Heart left ventricle (tissue), 16 donors: ENCODE data around the gene TTLL9. TPM values are rescaled to one million over a fixed set of nuclear protein-coding genes. Genes with fewer than 3 reads are reported as not detected.
A peak's percentile ranks its signal among the peaks of the same experiment; 100 is the strongest.

Experiments used
- ATAC-seq, 4 donors: fragments of 200-7000 bp; cut with Tn5 transposase; one replicate each; pipeline ENCODE4 v1.9.1; 2020 to 2022; ENCODE audit warnings: moderate library complexity in 4 of 4, mild to moderate bottlenecking in 3 of 4, moderate number of reproducible peaks in 1 of 4
- DNase-seq, 5 donors: peaks; one replicate each; pipeline ENCODE4 v3.0.0-alpha.2; 2020
- H3K27ac ChIP-seq, 12 donors: fragments of 200-600 bp; sonication (generic) in 4 of 12; one replicate each; pipeline versions ENCODE4 v1.5.0 to v1.8.0; 2016 to 2022; ENCODE audit warnings: mild to moderate bottlenecking in 2 of 12
- H3K27me3 ChIP-seq, 9 donors: fragments of 200-600 bp; sonication (generic) in 2 of 9; one replicate each; pipeline versions ENCODE4 v1.5.1 to v1.8.0; 2016 to 2022; ENCODE audit warnings: mild to moderate bottlenecking in 3 of 9
- H3K36me3 ChIP-seq, 9 donors: fragments of 200-600 bp; sonication (generic) in 2 of 9; one replicate each; pipeline versions ENCODE4 v1.5.0 to v1.8.0; 2018 to 2022; ENCODE audit warnings: mild to moderate bottlenecking in 2 of 9
- H3K4me1 ChIP-seq, 12 donors: fragments of 200-600 bp; sonication (generic) in 4 of 12; one replicate each; pipeline versions ENCODE4 v1.5.0 to v1.8.0; 2016 to 2022; ENCODE audit warnings: mild to moderate bottlenecking in 3 of 12
- H3K4me3 ChIP-seq, 12 donors: fragments of 200-600 bp; sonication (generic) in 4 of 12; one replicate each; pipeline versions ENCODE4 v1.5.0 to v1.8.0; 2017 to 2022; ENCODE audit warnings: mild to moderate bottlenecking in 9 of 12, moderate library complexity in 4 of 12
- H3K9me3 ChIP-seq, 12 donors: fragments of 200-600 bp; sonication (generic) in 4 of 12; one replicate each; pipeline versions ENCODE4 v1.5.0 to v1.8.0; 2016 to 2022; ENCODE audit warnings: mild to moderate bottlenecking in 1 of 12
- CTCF ChIP-seq, 12 donors: fragments of 200-600 bp; sonication (generic) in 4 of 12; IDR thresholded peaks; one replicate each; pipeline versions ENCODE4 v1.5.0 to v1.8.0; 2018 to 2022; ENCODE audit warnings: antibody characterized with exemption in 12 of 12, mild to moderate bottlenecking in 5 of 12
- POLR2A ChIP-seq, 2 donors: fragments of 450-650 bp; IDR thresholded peaks; one replicate each; pipeline ENCODE4 v1.6.1; 2017; ENCODE audit warnings: antibody characterized with exemption in 2 of 2, mild to moderate bottlenecking in 2 of 2, moderate library complexity in 2 of 2
- WGBS, 4 donors: extraction: QIAGEN DNeasy Blood & Tissue Kit in 2 of 4; methylation state at CpG; one replicate each; pipeline versions ENCODE4 v1.1.5 to v1.1.7; 2013 to 2018; 5-methylcytosine and 5-hydroxymethylcytosine counted together
- intact Hi-C, 10 donors: fragments of 100-400 bp; cut with DNase I; formaldehyde crosslinking; loops; one replicate each; pipeline versions ENCODE4 v1.11.1 to v1.14.2; 2022
- polyA plus RNA-seq, 2 donors: library from polyadenylated mRNA; stranded (reverse); fragments of 200-250 nt; gene quantifications; one replicate each; pipeline ENCODE4 v1.2.3, GENCODE V29; 2013
- total RNA-seq, 9 donors: library from RNA; depleted of rRNA in 2 of 9; stranded (reverse); fragments of >200 nt in 2 of 9; fragmentation: NEBNext Ultra II Directional in 3 of 9; extraction: Animal tissue kit (Norgen Biotek cat#: 25700) in 3 of 9; gene quantifications; one replicate each; pipeline versions ENCODE4 v1.1.0 to v1.2.4, GENCODE V29; 2016 to 2023
- donor health status: ischemic (EF 13 %, LVEDD 7.1; RV severe dilation, severe dysfunction).
- donor health status: healthy with polysubstance abuse.
- donor health status: DM: no; HTN: yes; CAD: no.
- donor health status: DM: no; HTN: no; CAD: no.
- donor health status: ischemic (EF 25% LVEDD 6.9; RV normal size, moderate dysfunction).
- donor health status: ischemic (EF 25% LVEDD 5.7; RV mildly dilated, moderate dysfunction).
- donor health status: healthy.
- donor health status: DM: yes; HTN: yes; CAD: no.
- donor health status: ischemic (EF 35%, LVEDD 5.7; RV mildly dilated, moderate dysfunction).
- donor health status: nonischemic (EF 11% LVEDD 7.7; RV severe dilation, severe dysfunction).
- donor health status: DM: yes; HTN: yes; CAD: no.
- donor health status: PGD.
- donor health status: ischemic (EF 29% LVEDD 5.4; RV normal size, mild dysfunction).
- donor health status: nonischemic (EF 23%, LVEDD 6.1; RV moderate dilation, normal function).

The TTLL9 gene
- total and polyA plus RNA-seq, 11 donors, result not detected

DNA sequence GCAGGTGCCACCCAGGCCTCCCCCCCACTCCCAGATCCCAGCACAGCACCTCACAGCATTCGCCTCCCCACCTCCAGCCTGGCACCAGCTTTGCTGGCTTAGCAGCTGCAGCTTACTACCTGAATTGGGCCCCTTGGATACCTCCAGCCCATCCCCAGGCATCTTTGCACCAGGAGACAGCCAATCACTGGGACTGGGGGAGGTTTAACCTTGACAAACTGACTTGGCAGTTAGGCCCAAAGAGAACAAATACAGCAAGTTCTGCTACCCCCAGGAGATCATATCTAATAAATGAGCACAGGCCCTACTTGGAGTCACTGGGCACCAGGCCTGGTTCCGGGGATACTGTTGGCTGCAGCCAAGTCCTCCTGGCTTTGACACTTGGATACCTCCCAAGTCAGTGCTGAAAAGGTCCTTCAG is 72.6 kb downstream of the TTLL9 start:
- peak in 4 of 5 donors; percentile 42 to 67 (median 55) for DNase-seq

DNA sequence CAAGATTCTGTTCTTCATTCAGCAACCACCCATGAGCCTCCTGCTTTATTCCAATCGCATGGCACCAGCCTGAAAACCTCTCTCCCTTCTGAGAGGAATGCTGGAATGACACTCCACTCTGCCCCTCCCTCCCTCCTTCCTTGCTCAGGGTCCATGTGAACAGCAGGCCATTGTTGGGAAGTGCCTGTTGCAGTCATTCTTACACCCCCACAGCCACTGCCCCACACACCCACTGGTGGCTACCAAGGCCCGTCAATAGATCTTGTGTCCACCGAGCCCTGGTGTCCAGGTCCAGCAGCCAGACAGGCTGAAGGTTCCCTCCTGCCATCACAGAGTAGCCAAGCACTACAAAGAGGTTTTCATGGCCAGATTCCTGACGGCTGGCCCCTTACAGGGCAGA is 74.9 kb downstream of the TTLL9 start:
- intact Hi-C loops, result no loop called here
- Histone ChIP-seq H3K4me1 (peaks cover 0 to 34% (median 10%) of the 10 kb centered on the region in 12 donors), H3K36me3 (peaks cover 5 to 75% (median 59%) of the 10 kb centered on the region in 9 donors), H3K27me3 (no peaks in the 10 kb centered on the region), H3K9me3 (peaks cover 0 to 6% (median 0%) of the 10 kb centered on the region in 12 donors), H3K27ac (no peak overlapping the region), H3K4me3 (no peak overlapping the region)
- 72 to 96% (median 84%) methylated on average over 3 to 4 of the region's 4 CpGs for WGBS, 4 donors
- no peak for ATAC-seq
- TF ChIP-seq POLR2A (IDR thresholded peaks at IDR 0.05), result no peak
- TF ChIP-seq CTCF (IDR thresholded peaks at IDR 0.05), result no peak
- no peak for DNase-seq

More for the DNA sequence above, 72.6 kb downstream of the TTLL9 start:
- TF ChIP-seq POLR2A (IDR thresholded peaks at IDR 0.05) (no peak), CTCF (IDR thresholded peaks at IDR 0.05) (no peak)
- peak overlapping the region in 6 of 12 donors; percentile 10 to 52 (median 30) for H3K27ac ChIP-seq
- peaks cover 0 to 57% (median 41%) of the 10 kb centered on the region in 9 donors for H3K36me3 ChIP-seq
- peaks cover 0 to 27% (median 6%) of the 10 kb centered on the region in 12 donors for H3K4me1 ChIP-seq
- H3K4me3 ChIP-seq, result no peak overlapping the region
- intact Hi-C loops, result no loop called here
- no peaks in the 10 kb centered on the region for H3K27me3 ChIP-seq
- peaks cover 0 to 2% (median 0%) of the 10 kb centered on the region in 12 donors for H3K9me3 ChIP-seq
- ATAC-seq, result peak; percentile 85 to 87 (median 87)
- 0 to 54% (median 42%) methylated on average over 1 to 2 of the region's 2 CpGs for WGBS, 4 donors

- DNase-seq (no peak), ATAC-seq (peak in 1 of 4 donors; percentile 32)
- peaks cover 5 to 75% (median 59%) of the 10 kb centered on the region in 9 donors for H3K36me3 ChIP-seq
- TF ChIP-seq POLR2A (IDR thresholded peaks at IDR 0.05) (no peak), CTCF (IDR thresholded peaks at IDR 0.05) (no peak)
- H3K27me3 ChIP-seq, result no peaks in the 10 kb centered on the region
- peaks cover 0 to 39% (median 15%) of the 10 kb centered on the region in 12 donors for H3K4me1 ChIP-seq
- no peak overlapping the region for H3K27ac ChIP-seq
- intact Hi-C loops, result loop anchor here in 1 of 10 donors (2.0 kb wide), 1 partner anchor 89 kb away; no protein-coding TSS in a partner anchor
- peaks cover 0 to 6% (median 0%) of the 10 kb centered on the region in 12 donors for H3K9me3 ChIP-seq
- no peak overlapping the region for H3K4me3 ChIP-seq
- WGBS, 4 donors, result 51 to 75% (median 63%) methylated on average over 2 to 6 of the region's 6 CpGs
Measured at GRCh38 chr20:31945785-31946184, 75.4 kb downstream of the TTLL9 start.

GRCh38 chr20:31948008-31948407 is 77.6 kb downstream of the TTLL9 start:
- no peak for TF ChIP-seq POLR2A (IDR thresholded peaks at IDR 0.05)
- no peak for TF ChIP-seq CTCF (IDR thresholded peaks at IDR 0.05)
- Histone ChIP-seq H3K4me1 (peaks cover 0 to 35% (median 20%) of the 10 kb centered on the region in 12 donors), H3K36me3 (peaks cover 5 to 68% (median 57%) of the 10 kb centered on the region in 9 donors), H3K27ac (no peak overlapping the region), H3K27me3 (no peaks in the 10 kb centered on the region), H3K9me3 (peaks cover 0 to 6% (median 0%) of the 10 kb centered on the region in 12 donors), H3K4me3 (no peak overlapping the region)
- DNase-seq, result no peak
- WGBS, 4 donors, result 88 to 100% (median 98%) methylated on average over 2 of the region's 2 CpGs
- ATAC-seq, result no peak
- intact Hi-C loops, result no loop called here
